GM18517 (cell line): Measurements from ENCODE around the gene SIM2.

Experiments used
- ATAC-seq: cut with Tn5 transposase; IDR thresholded peaks from one replicate; pipeline ENCODE4 v1.9.1; 2021; ENCODE audit warnings: mild to moderate bottlenecking, moderate library complexity; ENCODE audit not compliant: unreplicated experiment

SIM2 gene

GRCh38 chr21:36713746-36714145, 14.8 kb downstream of the SIM2 start:
- no peak for ATAC-seq

- no peak for ATAC-seq
These were observed 17.5 kb downstream of the SIM2 start for GRCh38 chr21:36716387-36716786.

GRCh38 chr21:36716836-36717235, 17.9 kb downstream of the SIM2 start:
- ATAC-seq = no peak

GRCh38 chr21:36717976-36718375, 19.1 kb downstream of the SIM2 start:
- ATAC-seq = no peak

GRCh38 chr21:36718951-36719501, 20.1 kb downstream of the SIM2 start:
- ATAC-seq = no peak

GRCh38 chr21:36719614-36720013, 20.7 kb downstream of the SIM2 start:
- ATAC-seq = no peak

- ATAC-seq = no peak
These were observed 22.9 kb downstream of the SIM2 start for GRCh38 chr21:36721817-36722216.

- no peak for ATAC-seq
These were observed 23.8 kb downstream of the SIM2 start for GRCh38 chr21:36722370-36723368.

- ATAC-seq = no peak
These were observed 24.5 kb downstream of the SIM2 start for GRCh38 chr21:36723371-36723881.

GRCh38 chr21:36724660-36725059, 25.7 kb downstream of the SIM2 start:
- ATAC-seq = no peak

- ATAC-seq = no peak
These were observed 27.0 kb downstream of the SIM2 start for GRCh38 chr21:36725793-36726386.

GRCh38 chr21:36727866-36728265, 29.0 kb downstream of the SIM2 start:
- no peak for ATAC-seq

- ATAC-seq = no peak
These were observed 29.6 kb downstream of the SIM2 start for GRCh38 chr21:36728371-36729111.

GRCh38 chr21:36729310-36729970, 30.5 kb downstream of the SIM2 start:
- ATAC-seq = no peak

GRCh38 chr21:36730291-36731281, 31.7 kb downstream of the SIM2 start:
- no peak for ATAC-seq

- no peak for ATAC-seq
These were observed 33.3 kb downstream of the SIM2 start for GRCh38 chr21:36732217-36732616.

- no peak for ATAC-seq
These were observed 33.8 kb downstream of the SIM2 start for GRCh38 chr21:36732761-36733160.

- no peak for ATAC-seq
These were observed 34.9 kb downstream of the SIM2 start for GRCh38 chr21:36733857-36734256.
